Keratinocyte (primary cell): Measurements from ENCODE around the gene PAOX. TPM values are rescaled to one million over a fixed set of nuclear protein-coding genes. Genes with fewer than 3 reads are reported as not detected.

Source experiments
- DNase-seq: peaks from one replicate; pipeline ENCODE4 v3.0.0-alpha.2; 2011; ENCODE audit warnings: low read depth, missing footprints, low spot score
- FAIRE-seq: peaks from 2 replicates; lab custom pipeline; 2011; peaks lifted over from hg19 to GRCh38; lab: Jason Lieb, UNC
- H2AFZ ChIP-seq: 2 replicates; pipeline ENCODE4 v1.6.0; 2012; ENCODE audit warnings: low read length, control low read depth, inconsistent platforms; ENCODE audit not compliant: control insufficient read depth
- H3K27ac ChIP-seq: 2 replicates; pipeline ENCODE4 v1.5.1; 2011; ENCODE audit warnings: low read length; ENCODE audit not compliant: control insufficient read depth, insufficient read depth
- H3K27me3 ChIP-seq: 3 replicates; pipeline ENCODE4 v1.6.0; 2011; ENCODE audit warnings: low read length; ENCODE audit not compliant: control insufficient read depth, insufficient read depth; ENCODE audit errors: extremely low read depth
- H3K36me3 ChIP-seq, 2 experiments: 2 replicates in 1 of 2; 3 replicates in 1 of 2; pipeline ENCODE4 v1.5.1; 2011; ENCODE audit warnings: low read length in 2 of 2, mild to moderate bottlenecking in 1 of 2; ENCODE audit not compliant: control insufficient read depth in 2 of 2, insufficient read depth in 2 of 2; ENCODE audit errors: extremely low read depth in 1 of 2
- H3K4me1 ChIP-seq: 3 replicates; pipeline ENCODE4 v1.5.1; 2011; ENCODE audit warnings: low read length; ENCODE audit not compliant: control insufficient read depth, insufficient read depth; ENCODE audit errors: extremely low read depth
- H3K4me2 ChIP-seq: 3 replicates; pipeline ENCODE4 v1.6.0; 2011; ENCODE audit warnings: low read depth, low read length; ENCODE audit not compliant: control insufficient read depth, insufficient read depth; ENCODE audit errors: extremely low read depth
- H3K4me3 ChIP-seq, 3 experiments: fragments of 200-600 bp in 1 of 3; sonication (generic) in 1 of 3; 2 replicates in 2 of 3; 3 replicates in 1 of 3; pipeline ENCODE4 v1.5.1; 2011 to 2016; ENCODE audit warnings: low read length in 3 of 3, mild to moderate bottlenecking in 3 of 3, control low read depth in 2 of 3, inconsistent platforms in 1 of 3, low read depth in 1 of 3, mixed read lengths in 1 of 3, mixed run types in 1 of 3, moderate library complexity in 1 of 3; ENCODE audit not compliant: control insufficient read depth in 2 of 3, insufficient read depth in 2 of 3; ENCODE audit errors: extremely low read depth in 1 of 3
- H3K79me2 ChIP-seq: 2 replicates; pipeline ENCODE4 v1.6.0; 2012; ENCODE audit warnings: low read length; ENCODE audit not compliant: control insufficient read depth, insufficient read depth
- H3K9ac ChIP-seq: 3 replicates; pipeline ENCODE4 v1.6.0; 2011; ENCODE audit warnings: low read length; ENCODE audit not compliant: control insufficient read depth, insufficient read depth; ENCODE audit errors: extremely low read depth
- H3K9me1 ChIP-seq: 3 replicates; pipeline ENCODE4 v1.6.0; 2011; ENCODE audit warnings: low read length; ENCODE audit not compliant: control insufficient read depth, insufficient read depth; ENCODE audit errors: extremely low read depth
- H3K9me3 ChIP-seq: 2 replicates; pipeline ENCODE4 v1.5.1; 2012; ENCODE audit warnings: low read depth, low read length; ENCODE audit not compliant: control insufficient read depth
- H4K20me1 ChIP-seq: 3 replicates; pipeline ENCODE4 v1.6.0; 2011; ENCODE audit warnings: low read length; ENCODE audit not compliant: control insufficient read depth, insufficient read depth; ENCODE audit errors: extremely low read depth
- EZH2 ChIP-seq: IDR thresholded peaks from one replicate; pipeline ENCODE4 v1.6.1; 2012; ENCODE audit warnings: inconsistent platforms, mild to moderate bottlenecking, low read length, moderate library complexity
- dilution Hi-C: fragments of 300-500 bp; cut with MboI; formaldehyde crosslinking; loops from one replicate; pipeline ENCODE4 v1.7.0; 2020; ENCODE audit warnings: low sequenced_read_pairs; ENCODE audit not compliant: extremely low pct_ligation_motif_present
- polyA plus RNA-seq, 5 experiments: library from polyadenylated mRNA; depleted of rRNA in 3 of 5; stranded (reverse) in 3 of 5; stranded (forward) in 1 of 5; unstranded in 1 of 5; fragments of >200 nt; gene quantifications; 1 replicate in 1 of 5; 2 replicates in 3 of 5; 3 replicates in 1 of 5; pipeline versions ENCODE4 v1.2.1 to v1.2.3, GENCODE V29; 2011 to 2012; ENCODE audit warnings: missing spikeins in 2 of 5, low read depth in 1 of 5, low replicate concordance in 1 of 5
- TF ChIP-seq, protein P1 (sequence below), 3 experiments: IDR thresholded peaks in 1 of 3; conservative IDR thresholded peaks in 1 of 3; optimal IDR thresholded peaks in 1 of 3; 2 replicates in 2 of 3; 3 replicates in 1 of 3; pipeline versions ENCODE3 to v1.5.1; 2011; ENCODE audit warnings: low read length in 3 of 3, mild to moderate bottlenecking in 3 of 3, moderate library complexity in 2 of 3, control low read depth in 1 of 3, inconsistent platforms in 1 of 3; ENCODE audit not compliant: insufficient read depth in 2 of 3; ENCODE audit errors: extremely low read depth in 1 of 3

Gene PAOX
- polyA plus RNA-seq, 1 donor (not counting 4 experiments of a cell fraction or from before 2014, with no cell fraction given): 2.6 TPM

DNA sequence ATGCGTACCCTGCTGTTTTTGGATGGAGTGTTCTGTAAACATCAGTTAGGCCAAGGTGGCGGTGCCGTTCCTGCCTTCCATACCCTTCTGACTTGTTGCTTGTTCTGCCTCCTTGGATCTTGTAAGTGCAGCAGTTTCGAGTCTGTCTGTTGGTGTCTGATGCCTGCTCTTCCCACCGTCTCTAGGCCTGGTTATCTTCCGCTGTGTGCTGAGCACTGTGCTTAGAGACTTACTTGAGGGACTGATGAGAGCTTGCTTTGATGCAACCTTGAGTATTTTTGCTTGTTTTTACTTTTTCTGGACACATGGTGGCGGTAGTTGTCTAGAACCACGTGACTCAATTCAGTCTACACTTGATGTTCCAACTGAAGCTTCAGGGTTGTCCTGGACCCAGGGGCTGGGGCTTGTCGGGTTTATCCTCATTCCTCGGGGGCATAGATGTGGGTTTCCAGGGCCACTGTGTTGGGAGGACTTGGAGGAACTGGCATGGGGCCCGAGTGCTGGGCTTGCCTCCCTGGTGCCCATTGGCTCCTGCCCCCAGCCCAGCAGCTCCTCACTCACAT, 59.7 kb downstream of the PAOX start:
- Histone ChIP-seq H3K4me3 (no peak overlapping the region), H3K79me2 (no peaks in the 10 kb centered on the region), H3K9me1 (no peaks in the 10 kb centered on the region), H3K36me3 (no peaks in the 10 kb centered on the region), H3K27me3 (no peaks in the 10 kb centered on the region), H3K4me1 (no peaks in the 10 kb centered on the region), H3K4me2 (no peak overlapping the region), H3K9ac (no peak overlapping the region), H3K9me3 (no peaks in the 10 kb centered on the region), H2AFZ (no peak overlapping the region), H4K20me1 (no peaks in the 10 kb centered on the region), H3K27ac (no peak overlapping the region)
- TF ChIP-seq, protein P1, sequence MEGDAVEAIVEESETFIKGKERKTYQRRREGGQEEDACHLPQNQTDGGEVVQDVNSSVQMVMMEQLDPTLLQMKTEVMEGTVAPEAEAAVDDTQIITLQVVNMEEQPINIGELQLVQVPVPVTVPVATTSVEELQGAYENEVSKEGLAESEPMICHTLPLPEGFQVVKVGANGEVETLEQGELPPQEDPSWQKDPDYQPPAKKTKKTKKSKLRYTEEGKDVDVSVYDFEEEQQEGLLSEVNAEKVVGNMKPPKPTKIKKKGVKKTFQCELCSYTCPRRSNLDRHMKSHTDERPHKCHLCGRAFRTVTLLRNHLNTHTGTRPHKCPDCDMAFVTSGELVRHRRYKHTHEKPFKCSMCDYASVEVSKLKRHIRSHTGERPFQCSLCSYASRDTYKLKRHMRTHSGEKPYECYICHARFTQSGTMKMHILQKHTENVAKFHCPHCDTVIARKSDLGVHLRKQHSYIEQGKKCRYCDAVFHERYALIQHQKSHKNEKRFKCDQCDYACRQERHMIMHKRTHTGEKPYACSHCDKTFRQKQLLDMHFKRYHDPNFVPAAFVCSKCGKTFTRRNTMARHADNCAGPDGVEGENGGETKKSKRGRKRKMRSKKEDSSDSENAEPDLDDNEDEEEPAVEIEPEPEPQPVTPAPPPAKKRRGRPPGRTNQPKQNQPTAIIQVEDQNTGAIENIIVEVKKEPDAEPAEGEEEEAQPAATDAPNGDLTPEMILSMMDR (optimal IDR thresholded peaks at IDR 0.05 in 1 of 3, IDR thresholded peaks at IDR 0.05 in 1 of 3, conservative IDR thresholded peaks at IDR 0.05 in 1 of 3; ENCODE audit: extremely low read depth in 1 of 3, insufficient read depth in 2 of 3, low read length in 3 of 3): peak; percentile 27 to 41 (median 35)
- no peak for TF ChIP-seq EZH2
- no peak for DNase-seq
- FAIRE-seq: no peak
- dilution Hi-C loops: no loop called here

DNA sequence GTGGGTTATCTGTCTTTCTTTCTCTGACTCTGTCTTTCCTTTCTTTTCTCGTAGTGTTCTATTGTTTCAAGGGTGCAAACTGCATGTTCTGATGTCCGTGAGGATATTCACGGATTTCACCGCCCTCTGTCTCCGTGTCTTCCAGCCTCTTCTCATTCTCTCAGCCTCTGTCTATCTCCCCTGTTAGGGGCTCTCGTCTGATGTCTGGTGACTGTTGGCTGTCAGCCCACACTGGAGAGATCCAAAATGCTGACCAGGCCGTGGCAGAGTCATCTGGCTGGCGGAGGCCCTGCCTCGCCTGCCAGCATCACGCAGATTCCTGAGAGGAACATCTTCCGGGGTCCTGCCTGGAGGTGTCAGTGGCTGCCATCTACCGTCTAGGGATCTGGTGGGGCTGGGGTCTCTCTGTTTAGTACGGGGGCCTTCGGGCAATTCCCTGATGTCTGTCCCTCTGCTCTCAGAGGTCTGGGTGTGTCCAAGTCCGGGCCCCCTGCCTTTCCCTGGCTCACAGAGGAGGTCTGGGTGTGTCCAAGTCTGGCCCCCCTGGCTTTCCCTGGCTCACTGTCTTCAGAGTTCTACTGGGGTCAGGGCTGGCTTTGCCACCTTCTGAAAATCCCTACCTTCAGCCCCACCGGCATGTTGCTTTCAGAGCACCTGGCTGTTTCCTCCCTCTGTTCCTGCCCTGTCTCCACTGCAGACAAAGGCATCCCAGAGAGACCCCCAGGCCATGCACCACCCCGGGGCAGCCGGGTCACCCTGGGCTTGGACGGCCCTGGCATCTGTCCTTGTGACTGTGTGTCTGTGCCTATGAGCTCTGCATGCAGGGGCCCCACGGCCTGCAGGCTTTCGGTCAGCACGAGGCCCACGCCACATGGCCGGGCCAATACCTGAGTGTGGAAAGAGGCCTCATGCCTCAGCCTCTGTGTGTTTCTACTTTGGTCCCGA, 60.7 kb downstream of the PAOX start:
- FAIRE-seq (no peak), DNase-seq (no peak)
- Histone ChIP-seq H3K4me2 (no peak overlapping the region), H3K9me3 (no peaks in the 10 kb centered on the region), H2AFZ (no peak overlapping the region), H3K36me3 (no peaks in the 10 kb centered on the region), H3K4me3 (no peak overlapping the region), H3K27me3 (no peaks in the 10 kb centered on the region), H3K9me1 (no peaks in the 10 kb centered on the region), H3K27ac (no peak overlapping the region), H3K9ac (no peak overlapping the region), H3K79me2 (no peaks in the 10 kb centered on the region), H3K4me1 (no peaks in the 10 kb centered on the region), H4K20me1 (no peaks in the 10 kb centered on the region)
- dilution Hi-C loops: no loop called here
- TF ChIP-seq, protein P1 (optimal IDR thresholded peaks at IDR 0.05 in 1 of 3, IDR thresholded peaks at IDR 0.05 in 1 of 3, conservative IDR thresholded peaks at IDR 0.05 in 1 of 3; ENCODE audit: extremely low read depth in 1 of 3, insufficient read depth in 2 of 3, low read length in 3 of 3): no peak
- TF ChIP-seq EZH2: no peak
